Fibroblast of lung (primary cell): ENCODE measurements around the gene UTP4.

ENCODE experiments used
- EZH2 ChIP-seq: IDR thresholded peaks from 2 replicates; pipeline ENCODE4 v1.5.1; 2012; ENCODE audit warnings: low read length, control low read depth, mild to moderate bottlenecking; ENCODE audit errors: missing control alignments
- TF ChIP-seq, protein P1 (sequence below), 2 donors: IDR thresholded peaks in 1 of 2; conservative IDR thresholded peaks in 1 of 2; 1 replicate in 1 of 2; 2 replicates in 1 of 2; pipeline ENCODE4 v1.5.1; 2011 to 2012; ENCODE audit warnings: low read length in 2 of 2, control low read depth in 1 of 2, inconsistent platforms in 1 of 2, low read depth in 1 of 2, mild to moderate bottlenecking in 1 of 2

DNA sequence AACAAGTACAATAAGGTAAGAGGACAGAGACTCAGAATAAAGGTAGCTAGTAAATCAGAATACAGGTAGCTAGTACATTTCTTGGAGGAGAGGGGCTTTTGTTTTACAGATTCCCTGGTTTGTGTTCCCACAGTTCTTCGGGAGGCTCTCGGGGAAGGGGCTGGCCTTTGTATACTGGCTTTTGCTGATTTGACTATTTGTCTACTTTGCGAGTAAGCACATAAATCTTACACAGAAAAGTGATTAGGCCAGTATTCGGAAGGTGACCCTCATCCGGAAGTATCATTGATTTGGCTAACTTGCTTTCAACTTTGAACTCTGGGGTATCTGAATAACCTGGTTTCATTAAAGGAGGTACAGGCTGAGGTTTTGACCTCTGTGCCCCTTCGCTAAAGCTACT is 33.1 kb downstream of the UTP4 start:
- TF ChIP-seq, protein P1, sequence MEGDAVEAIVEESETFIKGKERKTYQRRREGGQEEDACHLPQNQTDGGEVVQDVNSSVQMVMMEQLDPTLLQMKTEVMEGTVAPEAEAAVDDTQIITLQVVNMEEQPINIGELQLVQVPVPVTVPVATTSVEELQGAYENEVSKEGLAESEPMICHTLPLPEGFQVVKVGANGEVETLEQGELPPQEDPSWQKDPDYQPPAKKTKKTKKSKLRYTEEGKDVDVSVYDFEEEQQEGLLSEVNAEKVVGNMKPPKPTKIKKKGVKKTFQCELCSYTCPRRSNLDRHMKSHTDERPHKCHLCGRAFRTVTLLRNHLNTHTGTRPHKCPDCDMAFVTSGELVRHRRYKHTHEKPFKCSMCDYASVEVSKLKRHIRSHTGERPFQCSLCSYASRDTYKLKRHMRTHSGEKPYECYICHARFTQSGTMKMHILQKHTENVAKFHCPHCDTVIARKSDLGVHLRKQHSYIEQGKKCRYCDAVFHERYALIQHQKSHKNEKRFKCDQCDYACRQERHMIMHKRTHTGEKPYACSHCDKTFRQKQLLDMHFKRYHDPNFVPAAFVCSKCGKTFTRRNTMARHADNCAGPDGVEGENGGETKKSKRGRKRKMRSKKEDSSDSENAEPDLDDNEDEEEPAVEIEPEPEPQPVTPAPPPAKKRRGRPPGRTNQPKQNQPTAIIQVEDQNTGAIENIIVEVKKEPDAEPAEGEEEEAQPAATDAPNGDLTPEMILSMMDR (conservative IDR thresholded peaks at IDR 0.05 in 1 of 2, IDR thresholded peaks at IDR 0.05 in 1 of 2; ENCODE audit: low read depth in 1 of 2, low read length in 2 of 2): no peak
- TF ChIP-seq EZH2: no peak
